GM12878 (cell line): ENCODE measurements around the gene MT1E. TPM values are rescaled to one million over a fixed set of nuclear protein-coding genes. Genes with fewer than 3 reads are reported as not detected.

Experiments
- ATAC-seq: fragments of 200-7000 bp; cut with Tn5 transposase; 3 replicates; pipeline ENCODE4 v1.9.1; 2020; ENCODE audit warnings: mild to moderate bottlenecking, moderate library complexity
- BruUV-seq: library from RNA; stranded (reverse); fragments of 400-500 nt; replicated peaks from 2 replicates; lab custom pipeline; 2021; lab: Mats Ljungman, UMichigan
- CTCF ChIA-PET: fragments of 300-600 bp; sonication (Branson Sonifier 250); formaldehyde crosslinking; extraction: SDS; loops from one replicate; lab custom pipeline; 2021; ENCODE audit warnings: inconsistent platforms; lab: Yijun Ruan, JAX
- POLR2A ChIA-PET: fragments of 350-600 bp; formaldehyde crosslinking; extraction: SDS; loops from one replicate; lab custom pipeline; 2021; ENCODE audit warnings: inconsistent platforms; lab: Charles Lee
- RAD21 ChIA-PET: fragments of 300-600 bp; sonication (Branson Sonifier 250); formaldehyde crosslinking; loops from one replicate; lab custom pipeline; 2023; ENCODE audit warnings: antibody characterized with exemption; ENCODE audit not compliant: unreplicated experiment; lab: Charles Lee
- SMC1A ChIA-PET: fragments of 300-600 bp; sonication (Branson Sonifier 250); formaldehyde crosslinking; loops from one replicate; lab custom pipeline; 2023; ENCODE audit not compliant: unreplicated experiment, uncharacterized antibody; lab: Charles Lee
- DNase-seq: peaks from one replicate; pipeline ENCODE4 v3.0.0-alpha.2; 2011; ENCODE audit warnings: low read depth, low spot score
- FAIRE-seq: peaks from 3 replicates; lab custom pipeline; 2011; peaks lifted over from hg19 to GRCh38; lab: Jason Lieb, UNC
- H2AFZ ChIP-seq: 2 replicates; pipeline ENCODE4 v1.6.0; 2011; ENCODE audit warnings: low read depth, low read length, control low read depth; ENCODE audit not compliant: control insufficient read depth
- H3K27ac ChIP-seq: 2 replicates; pipeline ENCODE4 v1.5.1; 2011; ENCODE audit warnings: control low read depth; ENCODE audit not compliant: control insufficient read depth, insufficient read depth
- H3K27me3 ChIP-seq, 2 experiments: replicated peaks in 1 of 2; 2 replicates each; pipeline versions ENCODE4 v1.6.0 to v1.6.1; 2011; ENCODE audit warnings: low read length in 1 of 2; ENCODE audit not compliant: control insufficient read depth in 2 of 2, insufficient read depth in 2 of 2
- H3K36me3 ChIP-seq, 2 experiments: 2 replicates each; pipeline ENCODE4 v1.5.1; 2011; ENCODE audit warnings: low read length in 1 of 2; ENCODE audit not compliant: control insufficient read depth in 2 of 2, insufficient read depth in 2 of 2
- H3K4me1 ChIP-seq: 2 replicates; pipeline ENCODE4 v1.6.1; 2011; ENCODE audit warnings: mild to moderate bottlenecking, low read length, moderate library complexity, mixed read lengths; ENCODE audit not compliant: control insufficient read depth, insufficient read depth
- H3K4me2 ChIP-seq: 2 replicates; pipeline ENCODE4 v1.6.0; 2011; ENCODE audit warnings: control low read depth; ENCODE audit not compliant: control insufficient read depth, insufficient read depth
- H3K4me3 ChIP-seq: fragments of 200-600 bp; sonication (generic); 2 replicates; pipeline ENCODE4 v1.5.1; 2016
- H3K79me2 ChIP-seq: 2 replicates; pipeline ENCODE4 v1.6.0; 2011; ENCODE audit warnings: low read length; ENCODE audit not compliant: control insufficient read depth, insufficient read depth
- H3K9ac ChIP-seq: 2 replicates; pipeline ENCODE4 v1.8.0; 2011; ENCODE audit warnings: low read length, control low read depth, mixed read lengths; ENCODE audit not compliant: control insufficient read depth, insufficient read depth
- H3K9me3 ChIP-seq: replicated peaks from 3 replicates; pipeline ENCODE4 v1.5.1; 2011; ENCODE audit warnings: mild to moderate bottlenecking, low read length; ENCODE audit not compliant: control insufficient read depth, insufficient read depth
- H4K20me1 ChIP-seq: 2 replicates; pipeline ENCODE4 v1.6.0; 2011; ENCODE audit not compliant: control insufficient read depth, insufficient read depth
- ATF7 ChIP-seq: fragments of 450-650 bp; IDR thresholded peaks from 2 replicates; pipeline ENCODE4 v1.6.1; 2016; ENCODE audit warnings: low read depth, mild to moderate bottlenecking
- BACH1 ChIP-seq: fragments of 450-650 bp; IDR thresholded peaks from 2 replicates; pipeline ENCODE4 v1.6.1; 2017; ENCODE audit warnings: mild to moderate bottlenecking, borderline replicate concordance
- ETV6 ChIP-seq, 2 experiments: fragments of 450-650 bp in 1 of 2; IDR thresholded peaks in 1 of 2; conservative IDR thresholded peaks in 1 of 2; 2 replicates each; pipeline ENCODE4 v1.6.1; 2014; ENCODE audit warnings: antibody characterized with exemption in 1 of 2, borderline replicate concordance in 1 of 2, low read depth in 1 of 2, mild to moderate bottlenecking in 1 of 2, moderate library complexity in 1 of 2
- HSF1 ChIP-seq: fragments of 150-350 bp; IDR thresholded peaks from 2 replicates; pipeline ENCODE4 v1.6.1; 2014; ENCODE audit warnings: mild to moderate bottlenecking, low read depth, low read length
- JUNB ChIP-seq: IDR thresholded peaks from 2 replicates; pipeline ENCODE4 v1.6.1; 2016; ENCODE audit warnings: antibody characterized with exemption, mild to moderate bottlenecking
- MXI1 ChIP-seq: fragments of 150-350 bp; IDR thresholded peaks from 2 replicates; pipeline ENCODE4 v1.6.1; 2011; ENCODE audit warnings: low read depth, mild to moderate bottlenecking, inconsistent platforms, low read length, improper control_type of control experiment
- NFYB ChIP-seq: IDR thresholded peaks from 2 replicates; pipeline ENCODE4 v1.6.1; 2011; ENCODE audit warnings: low read depth, mild to moderate bottlenecking, low read length, improper control_type of control experiment, moderate library complexity; ENCODE audit not compliant: insufficient read depth
- PRDM15 ChIP-seq: fragments of 450-650 bp; formaldehyde crosslinking; IDR thresholded peaks from 2 replicates; pipeline ENCODE4 v1.4.0; 2020; ENCODE audit warnings: mild to moderate bottlenecking, moderate library complexity
- ZBTB11 ChIP-seq: fragments of 450-650 bp; formaldehyde crosslinking; IDR thresholded peaks from 2 replicates; pipeline ENCODE4 v1.5.0; 2022; ENCODE audit warnings: mild to moderate bottlenecking, missing genetic modification characterization
- ZBTB33 ChIP-seq: fragments of 450-650 bp; IDR thresholded peaks from 2 replicates; pipeline ENCODE4 v1.6.1; 2017; ENCODE audit warnings: mild to moderate bottlenecking
- ZSCAN29 ChIP-seq: fragments of 450-650 bp; IDR thresholded peaks from 2 replicates; pipeline ENCODE4 v1.6.1; 2017; ENCODE audit warnings: mild to moderate bottlenecking, moderate library complexity
- WGBS: methylation state at CpG from one replicate; pipeline ENCODE4 v1.1.6; 2016; ENCODE audit warnings: low lambda C conversion rate; ENCODE audit not compliant: insufficient replicate concordance, insufficient coverage; ENCODE audit errors: missing lambda C conversion rate; 5-methylcytosine and 5-hydroxymethylcytosine counted together
- in situ Hi-C: fragments of 300-500 bp; cut with MboI; formaldehyde crosslinking; loops from 9 replicates; pipeline ENCODE4 v1.14.3; 2018; ENCODE audit warnings: mixed read lengths
- intact Hi-C: fragments of 100-400 bp; cut with micrococcal nuclease; formaldehyde crosslinking; loops from one replicate; pipeline ENCODE4 v1.14.2; 2022; ENCODE audit not compliant: unreplicated experiment
- polyA plus RNA-seq, 11 experiments: library from polyadenylated mRNA; depleted of rRNA in 4 of 11; unstranded in 6 of 11; stranded (reverse) in 5 of 11; fragments of >200 nt; fragmentation: Nextera tagmentation in 4 of 11; fragmentation: Illumina TruSeq in 1 of 11; extraction: Ambion mirVana in 4 of 11; extraction: Trizol in 1 of 11; gene quantifications; 1 replicate in 1 of 11; 2 replicates in 10 of 11; pipeline versions ENCODE4 v1.2.1 to v1.2.3, GENCODE V29; 2011 to 2016; ENCODE audit warnings: inconsistent platforms in 2 of 11, missing spikeins in 2 of 11, low read depth in 1 of 11
- total RNA-seq, 4 experiments: library from RNA; depleted of rRNA in 3 of 4; stranded (reverse); fragments of >200 nt in 3 of 4; fragmentation: Illumina TruSeq in 1 of 4; extraction: Trizol in 1 of 4; gene quantifications; 2 replicates each; pipeline versions ENCODE4 v1.2.1 to v1.2.3, GENCODE V29; 2013 to 2021

MT1E gene
- total and polyA plus RNA-seq, 10 of the 15 experiments (the other 5 are each of a cell fraction or from before 2014, with no cell fraction given) = 5.8 to 22.3 (median 16.5) TPM

GRCh38 chr16:56633535-56633934 is 8.0 kb downstream of the MT1E start:
- 23% methylated on average over 6 of the region's 7 CpGs for WGBS
- Histone ChIP-seq H3K4me3 (no peak overlapping the region), H3K36me3 (no peaks in the 10 kb centered on the region), H3K4me2 (no peak overlapping the region), H4K20me1 (no peaks in the 10 kb centered on the region), H3K27me3 (peaks cover 20 to 24% of the 10 kb centered on the region in 2 experiments), H3K79me2 (no peaks in the 10 kb centered on the region), H3K9me3 (no peaks in the 10 kb centered on the region), H2AFZ (no peak overlapping the region), H3K27ac (no peak overlapping the region), H3K9ac (no peak overlapping the region), H3K4me1 (peaks cover 15% of the 10 kb centered on the region)
- in situ Hi-C loops = no loop called here
- RAD21 ChIA-PET = interaction anchor here (1.7 kb wide), 1 partner anchor 9 kb away, joined by 5 read pairs; no protein-coding TSS in a partner anchor
- SMC1A ChIA-PET = interaction anchor here (1.2 kb wide), 1 partner anchor 10 kb away, joined by 4 read pairs; no protein-coding TSS in a partner anchor
- no TSS peak for BruUV-seq
- CTCF ChIA-PET = no interaction called here
- POLR2A ChIA-PET = no interaction called here
- FAIRE-seq = no peak
- intact Hi-C loops = no loop called here
- ATAC-seq = no peak
- no peak for DNase-seq
- TF ChIP-seq HSF1 (no peak), ZBTB11 (no peak), ETV6 (conservative IDR thresholded peaks at IDR 0.05 in 1 of 2, IDR thresholded peaks at IDR 0.05 in 1 of 2; ENCODE audit: borderline replicate concordance in 1 of 2, low read depth in 1 of 2) (no peak), MXI1 (no peak), PRDM15 (CRISPR knock-in tag) (no peak), ZSCAN29 (no peak), JUNB (no peak), ATF7 (no peak), ZBTB33 (no peak), NFYB (no peak), BACH1 (no peak)
